Measurements from ENCODE around the gene EXO1.
"Not testable (repeated sequence)": the region's sequence is repeated elsewhere in the genome, so short reads cannot be mapped to it uniquely, and the experiment has no call there.

EXO1 gene

GRCh38 chr1:241837416-241837815 lies 10.6 kb upstream of the EXO1 start:
- DNase-seq: no peak

- DNase-seq: no peak
Measured at GRCh38 chr1:241837901-241838300, 10.1 kb upstream of the EXO1 start.

- no peak for DNase-seq
Measured at GRCh38 chr1:241838897-241839296, 9.1 kb upstream of the EXO1 start.

- no peak for DNase-seq
Measured at GRCh38 chr1:241839369-241839979, 8.5 kb upstream of the EXO1 start.

- no peak for DNase-seq
Measured at GRCh38 chr1:241840164-241840563, 7.8 kb upstream of the EXO1 start.

- no peak for DNase-seq
Measured at GRCh38 chr1:241841691-241842090, 6.3 kb upstream of the EXO1 start.

- no peak for DNase-seq
Measured at GRCh38 chr1:241842565-241842964, 5.4 kb upstream of the EXO1 start.

- DNase-seq: no peak
Measured at GRCh38 chr1:241844593-241844992, 3.4 kb upstream of the EXO1 start.

GRCh38 chr1:241846375-241846774 lies 1.6 kb upstream of the EXO1 start:
- DNase-seq: no peak

GRCh38 chr1:241846862-241847539 lies 1.0 kb upstream of the EXO1 start:
- no peak for DNase-seq

- no peak for DNase-seq
Measured at GRCh38 chr1:241847540-241847795, 536 bp upstream of the EXO1 start.

- DNase-seq: no peak
Measured at GRCh38 chr1:241848686-241849344, 811 bp downstream of the EXO1 start.

- no peak for DNase-seq
Measured at GRCh38 chr1:241849345-241849695, 1.3 kb downstream of the EXO1 start.

GRCh38 chr1:241855545-241856140 lies 7.6 kb downstream of the EXO1 start:
- DNase-seq: not testable (repeated sequence)

GRCh38 chr1:241857131-241857530 lies 9.1 kb downstream of the EXO1 start:
- DNase-seq: no peak

GRCh38 chr1:241860922-241861321 lies 12.9 kb downstream of the EXO1 start:
- DNase-seq: no peak

- DNase-seq: no peak
Measured at GRCh38 chr1:241869022-241869421, 21.0 kb downstream of the EXO1 start.

GRCh38 chr1:241870336-241870735 lies 22.3 kb downstream of the EXO1 start:
- no peak for DNase-seq

GRCh38 chr1:241870746-241871430 lies 22.9 kb downstream of the EXO1 start:
- no peak for DNase-seq

GRCh38 chr1:241881440-241881839 lies 33.4 kb downstream of the EXO1 start:
- DNase-seq: no peak

- DNase-seq: no peak
Measured at GRCh38 chr1:241883159-241883558, 35.2 kb downstream of the EXO1 start.

- no peak for DNase-seq
Measured at GRCh38 chr1:241888232-241888631, 40.2 kb downstream of the EXO1 start.

GRCh38 chr1:241891296-241891695 lies 43.3 kb downstream of the EXO1 start:
- no peak for DNase-seq

GRCh38 chr1:241894016-241894415 lies 46.0 kb downstream of the EXO1 start:
- DNase-seq: no peak

Measured in stimulated activated CD4-positive, alpha-beta T cell treated with anti-CD3 and anti-CD28 coated beads, Interleukin-4, amount 100 ng/mL, for 4 hours (primary cell).